ENCODE results near the gene SEMG1.

SEMG1 gene

GRCh38 chr20:45221076-45221475 lies 14.2 kb downstream of the SEMG1 start, which contains the start of gene SEMG2:
Gene SEMG2 (plus strand): TSS chr20:45221373. CDS start chr20:45221390, 17 bp downstream.
- DNase-seq (ENCODE audit: low read depth in 3 of 3, low spot score in 1 of 3), result no peak

GRCh38 chr20:45223136-45223535 lies 16.3 kb downstream of the SEMG1 start:
- no peak for DNase-seq (ENCODE audit: low read depth in 3 of 3, low spot score in 1 of 3)

- no peak for DNase-seq (ENCODE audit: low read depth in 3 of 3, low spot score in 1 of 3)
These were observed 19.5 kb downstream of the SEMG1 start for GRCh38 chr20:45226287-45226686.

GRCh38 chr20:45229264-45230056 lies 22.6 kb downstream of the SEMG1 start:
- peak in 1 of 3 donors; percentile 23 for DNase-seq (ENCODE audit: low read depth in 3 of 3, low spot score in 1 of 3)

- no peak for DNase-seq (ENCODE audit: low read depth in 3 of 3, low spot score in 1 of 3)
These were observed 23.8 kb downstream of the SEMG1 start for GRCh38 chr20:45230631-45231030.

GRCh38 chr20:45235995-45236394 lies 29.2 kb downstream of the SEMG1 start:
- DNase-seq (ENCODE audit: low read depth in 3 of 3, low spot score in 1 of 3), result no peak

GRCh38 chr20:45238139-45238538 lies 31.3 kb downstream of the SEMG1 start:
- no peak for DNase-seq (ENCODE audit: low read depth in 3 of 3, low spot score in 1 of 3)

GRCh38 chr20:45246109-45246508 lies 39.3 kb downstream of the SEMG1 start:
- no peak for DNase-seq (ENCODE audit: low read depth in 3 of 3, low spot score in 1 of 3)

GRCh38 chr20:45247865-45248264 lies 41.0 kb downstream of the SEMG1 start:
- DNase-seq (ENCODE audit: low read depth in 3 of 3, low spot score in 1 of 3), result no peak

GRCh38 chr20:45248609-45249008 lies 41.8 kb downstream of the SEMG1 start:
- DNase-seq (ENCODE audit: low read depth in 3 of 3, low spot score in 1 of 3), result no peak

GRCh38 chr20:45251884-45252560 lies 45.2 kb downstream of the SEMG1 start:
- no peak for DNase-seq (ENCODE audit: low read depth in 3 of 3, low spot score in 1 of 3)

GRCh38 chr20:45253261-45253660 lies 46.4 kb downstream of the SEMG1 start:
- DNase-seq (ENCODE audit: low read depth in 3 of 3, low spot score in 1 of 3), result no peak

GRCh38 chr20:45254383-45255262 lies 47.8 kb downstream of the SEMG1 start, which contains the start of gene SLPI:
Gene SLPI (minus strand): TSS chr20:45254564. CDS start chr20:45254543, 21 bp downstream.
- no peak for DNase-seq (ENCODE audit: low read depth in 3 of 3, low spot score in 1 of 3)

GRCh38 chr20:45257161-45257560 lies 50.3 kb downstream of the SEMG1 start:
- no peak for DNase-seq (ENCODE audit: low read depth in 3 of 3, low spot score in 1 of 3)

- DNase-seq (ENCODE audit: low read depth in 3 of 3, low spot score in 1 of 3), result no peak
These were observed 50.9 kb downstream of the SEMG1 start for GRCh38 chr20:45257711-45258110.

- no peak for DNase-seq (ENCODE audit: low read depth in 3 of 3, low spot score in 1 of 3)
These were observed 51.4 kb downstream of the SEMG1 start for GRCh38 chr20:45258259-45258658.

GRCh38 chr20:45258664-45259063 lies 51.8 kb downstream of the SEMG1 start:
- DNase-seq (ENCODE audit: low read depth in 3 of 3, low spot score in 1 of 3), result no peak
